Naive thymus-derived CD4-positive, alpha-beta T cell (primary cell): ENCODE data around the gene ARIH2. TPM values are rescaled to one million over a fixed set of nuclear protein-coding genes. Genes with fewer than 3 reads are reported as not detected.
A peak's percentile ranks its signal among the peaks of the same experiment; 100 is the strongest.
"Not testable (repeated sequence)": the region's sequence is repeated elsewhere in the genome, so short reads cannot be mapped to it uniquely, and the experiment has no call there.

Source experiments
- ATAC-seq: fragments of 150-1000 bp; cut with Tn5 transposase; 2 replicates; pipeline ENCODE4 v1.10.0; 2021; ENCODE audit warnings: mild to moderate bottlenecking, moderate library complexity
- CTCF ChIA-PET: fragments of 350-600 bp; sonication (Branson Sonifier 250); formaldehyde crosslinking; loops from one replicate; lab custom pipeline; 2021; ENCODE audit warnings: antibody characterized with exemption; lab: Charles Lee
- POLR2A ChIA-PET: fragments of 350-600 bp; sonication (Branson Sonifier 250); formaldehyde crosslinking; loops from one replicate; lab custom pipeline; 2021; ENCODE audit warnings: antibody characterized with exemption, inconsistent platforms; lab: Charles Lee
- DNase-seq, 9 donors: peaks; one replicate each; pipeline versions ENCODE4 v3.0.0 to v3.0.0-alpha.2; 2020 to 2022; ENCODE audit warnings: mixed read lengths in 1 of 9
- H3K27ac ChIP-seq: one replicate; pipeline ENCODE4 v1.7.0; 2013; ENCODE audit warnings: mild to moderate bottlenecking, low read depth, low read length, moderate library complexity
- H3K27me3 ChIP-seq, 2 donors: one replicate each; pipeline ENCODE4 v1.7.0; 2013; ENCODE audit warnings: low read length in 2 of 2, mild to moderate bottlenecking in 2 of 2, moderate library complexity in 2 of 2; ENCODE audit not compliant: control insufficient read depth in 2 of 2, insufficient read depth in 2 of 2
- H3K36me3 ChIP-seq, 3 experiments: 1 replicate in 2 of 3; 2 replicates in 1 of 3; pipeline ENCODE4 v1.7.0; 2013; ENCODE audit warnings: low read length in 3 of 3, mild to moderate bottlenecking in 3 of 3, moderate library complexity in 1 of 3; ENCODE audit not compliant: insufficient read depth in 3 of 3, control insufficient read depth in 2 of 3
- H3K4me1 ChIP-seq, 2 donors: one replicate each; pipeline ENCODE4 v1.7.0; 2013; ENCODE audit warnings: low read length in 2 of 2, mild to moderate bottlenecking in 2 of 2, moderate library complexity in 1 of 2; ENCODE audit not compliant: control insufficient read depth in 2 of 2, insufficient read depth in 2 of 2
- H3K4me3 ChIP-seq: 2 replicates; pipeline ENCODE4 v1.7.0; 2013; ENCODE audit warnings: mild to moderate bottlenecking, low read length
- H3K9me3 ChIP-seq, 3 experiments: 1 replicate in 2 of 3; 2 replicates in 1 of 3; pipeline ENCODE4 v1.7.0; 2013; ENCODE audit warnings: low read length in 3 of 3; ENCODE audit not compliant: control insufficient read depth in 2 of 3
- H3K27ac Mint-ChIP-seq, 9 donors: one replicate each; pipeline ENCODE4 v1.8.0; 2020 to 2022; ENCODE audit warnings: mixed read lengths in 9 of 9, mild to moderate bottlenecking in 8 of 9, moderate library complexity in 5 of 9, inconsistent platforms in 2 of 9
- H3K27me3 Mint-ChIP-seq, 5 donors: one replicate each; pipeline ENCODE4 v1.8.0; 2021 to 2022; ENCODE audit warnings: mixed read lengths in 5 of 5, mild to moderate bottlenecking in 1 of 5
- H3K36me3 Mint-ChIP-seq, 5 donors: one replicate each; pipeline ENCODE4 v1.8.0; 2020 to 2022; ENCODE audit warnings: mixed read lengths in 5 of 5, mild to moderate bottlenecking in 3 of 5, inconsistent platforms in 1 of 5
- H3K4me1 Mint-ChIP-seq, 7 donors: one replicate each; pipeline ENCODE4 v1.8.0; 2020 to 2022; ENCODE audit warnings: mixed read lengths in 7 of 7, mild to moderate bottlenecking in 3 of 7, inconsistent platforms in 1 of 7
- H3K4me3 Mint-ChIP-seq, 10 donors: one replicate each; pipeline ENCODE4 v1.8.0; 2020 to 2022; ENCODE audit warnings: mild to moderate bottlenecking in 10 of 10, mixed read lengths in 10 of 10, moderate library complexity in 6 of 10, inconsistent platforms in 2 of 10
- H3K9me3 Mint-ChIP-seq, 11 donors: one replicate each; pipeline ENCODE4 v1.8.0; 2020 to 2022; ENCODE audit warnings: mixed read lengths in 11 of 11, mild to moderate bottlenecking in 4 of 11, inconsistent platforms in 1 of 11, moderate library complexity in 1 of 11
- intact Hi-C, 2 donors: fragments of 100-400 bp; cut with micrococcal nuclease; formaldehyde crosslinking; loops; one replicate each; pipeline ENCODE4 v1.15.1; 2023
- polyA plus RNA-seq, 2 donors: library from polyadenylated mRNA; unstranded; fragments of 300-500 nt; fragmentation: Illumina TruSeq; gene quantifications; one replicate each; pipeline ENCODE4 v1.2.3, GENCODE V29; 2021
- total RNA-seq, 6 experiments: library from RNA in 5 of 6; stranded (reverse) in 5 of 6; gene quantifications; 1 replicate in 5 of 6; 2 replicates in 1 of 6; pipeline ENCODE4 v1.2.3 and lab custom pipeline; 2021 to 2026

ARIH2 gene
- total and polyA plus RNA-seq, 7 experiments from 2014 or later = 103 to 189 (median 140) TPM

DNA sequence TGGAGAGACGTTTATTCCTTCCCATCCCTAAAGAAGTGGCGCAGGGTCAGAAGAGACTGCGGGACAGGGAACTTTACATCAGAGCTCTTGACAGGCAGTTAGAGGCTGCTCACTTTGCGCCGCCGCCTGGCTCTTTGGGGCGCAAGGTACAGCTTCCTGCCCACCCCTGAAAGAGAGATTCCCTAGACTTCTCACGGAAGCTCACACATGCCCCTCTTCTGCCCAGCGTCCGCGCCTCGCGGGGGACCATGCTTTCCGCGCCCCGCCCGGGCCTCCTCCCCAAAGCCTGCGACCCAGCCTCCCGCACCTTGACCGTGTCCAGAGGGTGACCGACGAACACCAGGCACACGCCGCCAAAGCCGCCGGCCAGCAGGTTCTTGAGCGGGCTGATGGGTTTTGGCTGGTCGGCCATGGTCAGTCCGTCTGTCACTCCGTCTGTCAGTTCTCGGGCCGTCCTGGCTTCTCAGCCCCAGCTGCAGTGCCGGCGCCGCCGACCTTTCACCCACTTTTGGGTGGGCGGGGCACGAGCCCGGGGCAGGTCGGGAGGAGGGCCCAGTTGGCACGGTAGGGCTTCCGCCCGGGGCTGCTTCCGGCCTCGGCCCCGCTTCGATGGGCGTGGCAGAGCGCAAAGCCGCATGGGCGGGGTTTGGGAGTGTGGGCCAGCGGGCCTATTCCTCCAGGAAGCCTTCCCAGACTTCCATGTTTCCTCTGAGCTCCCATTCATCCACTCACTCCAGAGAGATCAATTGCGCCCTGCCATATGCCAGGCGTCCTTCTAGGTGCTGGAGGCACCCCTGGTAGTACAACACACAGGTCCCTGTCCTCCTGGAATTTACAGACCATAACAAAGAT is 20.0 kb upstream of the ARIH2 start, which contains the start of gene SLC25A20:
TSS of gene SLC25A20 (minus strand) at position 500 of the 852 bp plus-strand sequence. CDS start at position 412, 88 bp downstream.
- H3K4me1 ChIP-seq = peaks cover 21 to 23% of the 10 kb centered on the region in 2 donors
- H3K4me3 Mint-ChIP-seq = peak within 1 kb of the TSS; percentile 89 to 99 (median 94)
- peaks cover 27 to 51% (median 41%) of the 10 kb centered on the region in 7 donors for H3K4me1 Mint-ChIP-seq
- peaks cover 0 to 10% (median 0%) of the 10 kb centered on the region in 5 donors for H3K36me3 Mint-ChIP-seq
- intact Hi-C loops = loop anchor here (1.0 to 10.0 kb wide), 15 partner anchors 20 to 598 kb away; partner anchors contain the start of genes IP6K2 (in 2 of the 2), PRKAR2A (in 2 of the 2), ARIH2 (in 1 of the 2) and ATRIP (in 1 of the 2)
- H3K9me3 Mint-ChIP-seq = no peaks in the 10 kb centered on the region
- peak within 1 kb of the TSS; percentile 76 for H3K27ac ChIP-seq
- peak within 1 kb of the TSS; percentile 91 for H3K4me3 ChIP-seq
- peaks cover 0 to 4% (median 0%) of the 10 kb centered on the region in 3 experiments for H3K36me3 ChIP-seq
- peak within 1 kb of the TSS; percentile 83 to 99 (median 93) for H3K27ac Mint-ChIP-seq
- ChIA-PET CTCF (interaction anchor here (0.6 to 2.8 kb wide), 6 partner anchors 13 to 139 kb away, joined by 3 to 15 read pairs (median 3); partner anchors contain the start of gene ARIH2), POLR2A (interaction anchor here (0.5 to 3.3 kb wide), 15 partner anchors 12 to 1138 kb away, joined by 3 to 39 read pairs (median 5); partner anchors contain the start of genes ARIH2, IP6K2, NDUFAF3 and QRICH1)
- no peaks in the 10 kb centered on the region for H3K27me3 Mint-ChIP-seq
- ATAC-seq (peak; percentile 98), DNase-seq (peak; percentile 78 to 95 (median 85))
- H3K27me3 ChIP-seq = no peaks in the 10 kb centered on the region
- no peaks in the 10 kb centered on the region for H3K9me3 ChIP-seq

DNA sequence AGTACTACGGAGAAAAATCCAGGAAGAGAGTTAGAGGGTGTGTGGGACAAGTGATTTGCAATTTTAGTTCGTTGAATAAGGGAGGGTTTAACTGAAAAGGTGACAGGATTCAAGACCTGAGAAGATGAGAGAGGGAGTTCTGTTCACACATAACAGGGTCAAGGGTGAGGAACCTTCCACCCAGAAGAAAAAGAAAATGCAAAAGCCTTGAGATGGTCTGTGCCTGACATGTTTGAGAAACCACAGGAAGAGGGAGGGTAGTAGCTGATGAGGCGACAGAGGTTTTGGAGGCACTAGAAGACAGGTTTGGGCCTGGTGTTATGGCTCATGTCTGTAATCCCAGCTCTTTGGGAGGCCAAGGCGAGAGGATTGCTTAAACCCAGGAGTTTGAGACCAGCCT is 19.4 kb upstream of the ARIH2 start:
- ATAC-seq (peak; percentile 51), DNase-seq (peak in 8 of 9 donors; percentile 26 to 46 (median 36))
- POLR2A ChIA-PET = interaction anchor here (0.6 to 3.3 kb wide), 11 partner anchors 10 to 447 kb away, joined by 3 to 39 read pairs (median 6); partner anchors contain the start of genes ARIH2, IP6K2, NDUFAF3 and WDR6
- H3K4me1 ChIP-seq = peaks cover 21 to 23% of the 10 kb centered on the region in 2 donors
- H3K4me1 Mint-ChIP-seq = peaks cover 27 to 51% (median 41%) of the 10 kb centered on the region in 7 donors
- peaks cover 0 to 10% (median 0%) of the 10 kb centered on the region in 5 donors for H3K36me3 Mint-ChIP-seq
- H3K27ac ChIP-seq = peak overlapping the region; percentile 76
- peak overlapping the region; percentile 89 to 99 (median 94) for H3K4me3 Mint-ChIP-seq
- H3K9me3 Mint-ChIP-seq = no peaks in the 10 kb centered on the region
- H3K36me3 ChIP-seq = peaks cover 0 to 4% (median 0%) of the 10 kb centered on the region in 3 experiments
- CTCF ChIA-PET = interaction anchor here (0.6 to 2.8 kb wide), 6 partner anchors 9 to 139 kb away, joined by 3 to 15 read pairs (median 3); partner anchors contain the start of gene ARIH2
- peak overlapping the region; percentile 83 to 99 (median 93) for H3K27ac Mint-ChIP-seq
- H3K27me3 Mint-ChIP-seq = no peaks in the 10 kb centered on the region
- peak overlapping the region; percentile 91 for H3K4me3 ChIP-seq
- H3K27me3 ChIP-seq = no peaks in the 10 kb centered on the region
- intact Hi-C loops = loop anchor here (1.0 to 10.0 kb wide), 9 partner anchors 33 to 598 kb away; partner anchors contain the start of genes ATRIP (in 1 of the 2), CCDC51 (in 1 of the 2), DAG1 (in 1 of the 2) and IP6K2 (in 1 of the 2)
- no peaks in the 10 kb centered on the region for H3K9me3 ChIP-seq

DNA sequence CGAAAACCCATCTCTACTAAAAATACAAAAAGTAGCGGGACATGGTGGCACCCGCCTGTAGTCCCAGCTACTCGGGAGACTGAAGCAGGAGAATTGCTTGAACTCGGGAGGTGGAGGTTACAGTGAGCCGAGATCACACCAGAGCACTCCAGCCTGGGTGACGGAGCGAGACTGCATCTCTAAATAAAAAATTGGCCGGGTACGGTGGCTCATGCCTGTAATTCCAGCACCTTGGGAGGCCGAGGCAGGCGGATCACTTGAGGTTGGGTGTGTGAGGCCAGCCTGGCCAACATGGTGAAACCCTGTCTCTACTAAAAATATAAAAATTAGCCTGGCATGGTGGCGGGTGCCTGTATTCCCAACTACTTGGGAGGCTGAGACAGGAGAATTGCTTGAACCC is 11.6 kb upstream of the ARIH2 start:
- H3K4me1 Mint-ChIP-seq, POLR2A ChIA-PET: not testable (repeated sequence)

DNA sequence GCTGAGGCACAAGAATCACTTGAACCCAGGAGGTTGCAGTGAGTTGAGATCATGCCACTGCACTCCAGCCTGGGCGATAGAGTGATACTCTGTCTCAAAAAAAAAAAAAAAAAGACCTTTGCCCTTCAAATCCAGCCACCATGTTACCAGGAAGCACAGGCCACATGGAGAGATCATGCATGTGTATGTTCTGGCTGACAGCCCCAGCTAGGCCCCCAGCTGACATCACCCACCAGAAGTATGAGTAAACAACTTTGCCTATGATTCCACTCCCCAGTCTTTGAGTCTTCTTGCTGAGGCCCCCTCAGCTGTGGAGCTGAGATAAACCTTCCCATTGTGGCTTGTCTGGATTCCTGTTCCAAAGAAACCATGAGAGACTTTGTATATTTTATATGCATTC is 3.3 kb upstream of the ARIH2 start:
- H3K4me1 ChIP-seq = peaks cover 5 to 10% of the 10 kb centered on the region in 2 donors
- H3K4me3 Mint-ChIP-seq = peak overlapping the region in 1 of 10 donors; percentile 51

More for the DNA sequence above, 11.6 kb upstream of the ARIH2 start:
- H3K4me1 ChIP-seq, H3K4me3 Mint-ChIP-seq, ATAC-seq, H3K27ac ChIP-seq, DNase-seq, H3K9me3 Mint-ChIP-seq, H3K36me3 ChIP-seq, H3K9me3 ChIP-seq, CTCF ChIA-PET, H3K27me3 ChIP-seq, intact Hi-C loops, H3K27me3 Mint-ChIP-seq, H3K4me3 ChIP-seq, H3K27ac Mint-ChIP-seq, H3K36me3 Mint-ChIP-seq: not testable (repeated sequence)

DNA sequence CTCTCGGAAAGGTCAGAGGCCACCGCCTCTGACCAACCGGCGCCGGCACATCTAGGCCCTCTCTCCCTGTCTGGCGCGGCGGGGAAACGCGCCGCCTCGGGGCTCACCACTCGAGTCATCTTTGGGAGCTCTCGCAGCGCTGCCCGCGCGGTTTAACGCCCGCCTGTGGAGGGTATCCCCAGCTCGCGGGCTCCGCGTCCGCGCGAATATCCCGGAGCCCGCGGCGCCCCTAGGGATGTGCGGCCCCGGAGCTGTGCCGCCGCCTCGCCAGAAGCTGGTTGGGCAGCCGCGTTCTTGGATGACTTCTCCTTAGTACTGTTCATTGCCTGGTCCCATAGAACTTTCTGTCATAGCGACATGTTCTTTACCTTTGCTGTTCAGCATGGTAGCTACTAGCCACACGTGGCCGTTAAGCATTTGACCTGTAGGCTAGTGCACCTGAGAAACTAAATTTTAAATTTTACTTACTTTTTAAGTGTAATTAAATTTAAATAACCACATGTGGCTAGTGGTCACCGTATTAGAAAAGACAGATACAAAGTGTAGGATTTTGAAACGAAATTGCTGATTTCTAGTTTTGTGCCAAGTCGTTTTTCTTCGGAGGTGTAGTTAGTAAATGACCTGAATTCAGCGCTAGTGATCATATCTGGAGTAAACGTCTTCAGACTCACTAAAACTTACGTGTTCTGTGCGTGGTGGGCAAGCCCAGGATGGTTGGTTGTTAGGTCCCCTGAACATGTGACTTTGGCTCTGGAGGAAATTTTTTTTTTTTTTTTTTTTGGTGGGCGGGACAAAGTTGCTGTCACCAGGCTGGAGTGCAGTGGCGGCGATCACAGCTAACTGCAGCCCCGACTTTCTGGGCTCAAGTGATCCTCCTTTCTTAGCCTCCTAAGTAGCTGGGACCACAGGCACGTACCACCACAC is 835 bp downstream of the ARIH2 start:
- Mint-ChIP-seq H3K4me3 (peak overlapping the region; percentile 89 to 98 (median 96)), H3K36me3 (peaks cover 0 to 11% (median 4%) of the 10 kb centered on the region in 5 donors), H3K4me1 (peaks cover 7 to 33% (median 29%) of the 10 kb centered on the region in 7 donors), H3K9me3 (peaks cover 0 to 2% (median 0%) of the 10 kb centered on the region in 11 donors), H3K27me3 (no peaks in the 10 kb centered on the region), H3K27ac (peak overlapping the region; percentile 93 to 100 (median 99))
- ChIA-PET POLR2A (interaction anchor here (0.6 to 3.5 kb wide), 15 partner anchors 10 to 203 kb away, joined by 3 to 39 read pairs (median 3); partner anchors contain the start of genes IMPDH2, IP6K2, NDUFAF3 and SLC25A20), CTCF (interaction anchor here (0.7 to 2.2 kb wide), 3 partner anchors 9 to 621 kb away, joined by 3 to 15 read pairs (median 3); partner anchors contain the start of gene SLC25A20)
- Histone ChIP-seq H3K9me3 (no peaks in the 10 kb centered on the region), H3K27ac (peak overlapping the region; percentile 98), H3K4me3 (peak overlapping the region; percentile 94), H3K4me1 (peaks cover 12 to 16% of the 10 kb centered on the region in 2 donors), H3K36me3 (peaks cover 0 to 22% (median 0%) of the 10 kb centered on the region in 3 experiments), H3K27me3 (no peaks in the 10 kb centered on the region)
- DNase-seq (peak; percentile 10 to 66 (median 48)), ATAC-seq (peak; percentile 50)
- intact Hi-C loops = loop anchor here (1.0 to 10.0 kb wide), 13 partner anchors 21 to 1945 kb away; partner anchors contain the start of genes CCDC12 (in 1 of the 2), CDC25A (in 1 of the 2), DAG1 (in 1 of the 2) and ELP6 (in 1 of the 2)

More for the DNA sequence above, 3.3 kb upstream of the ARIH2 start:
- H3K4me3 ChIP-seq = no peak overlapping the region
- CTCF ChIA-PET = interaction anchor here (0.9 kb wide), 1 partner anchor 16 kb away, joined by 5 read pairs; no protein-coding TSS in a partner anchor
- no peaks in the 10 kb centered on the region for H3K9me3 ChIP-seq
- peaks cover 0 to 8% (median 4%) of the 10 kb centered on the region in 5 donors for H3K36me3 Mint-ChIP-seq
- H3K9me3 Mint-ChIP-seq = peaks cover 0 to 2% (median 0%) of the 10 kb centered on the region in 11 donors
- no peak overlapping the region for H3K27ac ChIP-seq
- no peaks in the 10 kb centered on the region for H3K27me3 ChIP-seq
- peaks cover 7 to 22% (median 18%) of the 10 kb centered on the region in 7 donors for H3K4me1 Mint-ChIP-seq
- H3K27me3 Mint-ChIP-seq = no peaks in the 10 kb centered on the region
- intact Hi-C loops = loop anchor here in 1 of 2 donors (5.0 to 10.0 kb wide), 6 partner anchors 37 to 1940 kb away; partner anchors contain the start of genes CCDC12, CDC25A, DAG1 and GNAI2
- POLR2A ChIA-PET = interaction anchor here (0.7 to 1.0 kb wide), 3 partner anchors 23 to 1360 kb away, joined by 4 to 5 read pairs (median 4); no protein-coding TSS in a partner anchor
- peaks cover 0 to 9% (median 0%) of the 10 kb centered on the region in 3 experiments for H3K36me3 ChIP-seq
- peak overlapping the region in 7 of 9 donors; percentile 2 to 82 (median 62) for H3K27ac Mint-ChIP-seq
- DNase-seq = no peak
- ATAC-seq = no peak
